ENCODE measurements around the gene CYP3A7. TPM values are rescaled to one million over a fixed set of nuclear protein-coding genes. Genes with fewer than 3 reads are reported as not detected.

CYP3A7 gene
- total RNA-seq, 1 experiment from 2014 or later, result not detected

GRCh38 chr7:99733448-99733847 is 1.5 kb downstream of the CYP3A7 start:
- Histone ChIP-seq H4K20me1 (ENCODE audit: low read length) (no peaks in the 10 kb centered on the region), H3K4me3 (ENCODE audit: low read length) (no peak overlapping the region), H3K27me3 (ENCODE audit: low read length) (no peaks in the 10 kb centered on the region), H3K27ac (ENCODE audit: low read length) (no peak overlapping the region), H3K79me2 (ENCODE audit: low read length) (no peaks in the 10 kb centered on the region), H3K9me3 (ENCODE audit: low read length) (no peaks in the 10 kb centered on the region), H3K36me3 (ENCODE audit: low read depth, low read length) (no peaks in the 10 kb centered on the region), H3F3A (ENCODE audit: low read length, unreplicated experiment) (no peaks in the 10 kb centered on the region), H3K9ac (ENCODE audit: low read length) (no peak overlapping the region), H3K4me1 (ENCODE audit: insufficient read depth, low read length) (peaks cover 10% of the 10 kb centered on the region), H3K4me2 (ENCODE audit: low read length) (no peak overlapping the region), H2AFZ (ENCODE audit: low read length) (no peak overlapping the region), H3K9me2 (replicated peaks; ENCODE audit: low read length) (no peaks in the 10 kb centered on the region)
- no TSS peak for BruUV-seq (replicated peaks)
- CTCF ChIA-PET, result no interaction called here
- DNase-seq (no peak), ATAC-seq (0 out of 2 replicates have a peak, but pooled peaks have one; percentile 29)
- TF ChIP-seq EZH2 (IDR thresholded peaks at IDR 0.05; ENCODE audit: low read length, unreplicated experiment), result no peak
- TF ChIP-seq, protein P1, sequence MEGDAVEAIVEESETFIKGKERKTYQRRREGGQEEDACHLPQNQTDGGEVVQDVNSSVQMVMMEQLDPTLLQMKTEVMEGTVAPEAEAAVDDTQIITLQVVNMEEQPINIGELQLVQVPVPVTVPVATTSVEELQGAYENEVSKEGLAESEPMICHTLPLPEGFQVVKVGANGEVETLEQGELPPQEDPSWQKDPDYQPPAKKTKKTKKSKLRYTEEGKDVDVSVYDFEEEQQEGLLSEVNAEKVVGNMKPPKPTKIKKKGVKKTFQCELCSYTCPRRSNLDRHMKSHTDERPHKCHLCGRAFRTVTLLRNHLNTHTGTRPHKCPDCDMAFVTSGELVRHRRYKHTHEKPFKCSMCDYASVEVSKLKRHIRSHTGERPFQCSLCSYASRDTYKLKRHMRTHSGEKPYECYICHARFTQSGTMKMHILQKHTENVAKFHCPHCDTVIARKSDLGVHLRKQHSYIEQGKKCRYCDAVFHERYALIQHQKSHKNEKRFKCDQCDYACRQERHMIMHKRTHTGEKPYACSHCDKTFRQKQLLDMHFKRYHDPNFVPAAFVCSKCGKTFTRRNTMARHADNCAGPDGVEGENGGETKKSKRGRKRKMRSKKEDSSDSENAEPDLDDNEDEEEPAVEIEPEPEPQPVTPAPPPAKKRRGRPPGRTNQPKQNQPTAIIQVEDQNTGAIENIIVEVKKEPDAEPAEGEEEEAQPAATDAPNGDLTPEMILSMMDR (conservative IDR thresholded peaks at IDR 0.05; ENCODE audit: low read depth, low read length), result peak; percentile 38; the same call in 1 of the 2 replicates
- POLR2A ChIA-PET (ENCODE audit: unreplicated experiment), result no interaction called here
- intact Hi-C loops (cut with micrococcal nuclease), result no loop called here

DNA sequence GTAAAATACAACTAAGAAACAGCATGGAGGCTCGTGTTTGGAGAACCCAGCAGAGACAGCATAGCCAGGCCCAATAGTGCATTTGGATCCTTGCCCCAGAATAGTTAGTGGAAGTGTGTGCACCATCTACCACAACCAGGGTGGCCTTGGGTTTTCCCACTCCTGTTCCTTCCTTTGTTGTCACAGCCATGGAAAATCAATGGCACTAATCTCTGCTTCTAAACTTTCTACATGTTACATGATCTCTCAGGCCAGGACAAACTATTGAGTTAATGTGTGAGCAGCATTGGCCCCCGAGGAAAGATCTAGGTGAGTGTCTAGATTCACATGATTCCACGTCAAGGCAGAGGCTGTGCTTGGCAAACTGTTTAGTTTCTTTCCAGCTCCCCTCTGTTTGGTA is 2.0 kb downstream of the CYP3A7 start:
- BruUV-seq (replicated peaks), result no TSS peak
- DNase-seq (no peak), ATAC-seq (no peak)
- CTCF ChIA-PET, result no interaction called here
- intact Hi-C loops (cut with micrococcal nuclease), result no loop called here
- Histone ChIP-seq H2AFZ (ENCODE audit: low read length) (no peak overlapping the region), H3F3A (ENCODE audit: low read length, unreplicated experiment) (no peaks in the 10 kb centered on the region), H3K27me3 (ENCODE audit: low read length) (no peaks in the 10 kb centered on the region), H3K9me3 (ENCODE audit: low read length) (no peaks in the 10 kb centered on the region), H3K9ac (ENCODE audit: low read length) (no peak overlapping the region), H3K4me2 (ENCODE audit: low read length) (no peak overlapping the region), H3K4me1 (ENCODE audit: insufficient read depth, low read length) (peaks cover 10% of the 10 kb centered on the region), H3K27ac (ENCODE audit: low read length) (no peak overlapping the region), H3K9me2 (replicated peaks; ENCODE audit: low read length) (no peaks in the 10 kb centered on the region), H4K20me1 (ENCODE audit: low read length) (no peaks in the 10 kb centered on the region), H3K4me3 (ENCODE audit: low read length) (no peak overlapping the region), H3K36me3 (ENCODE audit: low read depth, low read length) (no peaks in the 10 kb centered on the region), H3K79me2 (ENCODE audit: low read length) (no peaks in the 10 kb centered on the region)
- no peak for TF ChIP-seq EZH2 (IDR thresholded peaks at IDR 0.05; ENCODE audit: low read length, unreplicated experiment)
- no peak for TF ChIP-seq EZH2phosphoT487 (IDR thresholded peaks at IDR 0.05; ENCODE audit: borderline replicate concordance, low read length)
- TF ChIP-seq, protein P1 (conservative IDR thresholded peaks at IDR 0.05; ENCODE audit: low read depth, low read length), result no peak
- POLR2A ChIA-PET (ENCODE audit: unreplicated experiment), result no interaction called here

DNA sequence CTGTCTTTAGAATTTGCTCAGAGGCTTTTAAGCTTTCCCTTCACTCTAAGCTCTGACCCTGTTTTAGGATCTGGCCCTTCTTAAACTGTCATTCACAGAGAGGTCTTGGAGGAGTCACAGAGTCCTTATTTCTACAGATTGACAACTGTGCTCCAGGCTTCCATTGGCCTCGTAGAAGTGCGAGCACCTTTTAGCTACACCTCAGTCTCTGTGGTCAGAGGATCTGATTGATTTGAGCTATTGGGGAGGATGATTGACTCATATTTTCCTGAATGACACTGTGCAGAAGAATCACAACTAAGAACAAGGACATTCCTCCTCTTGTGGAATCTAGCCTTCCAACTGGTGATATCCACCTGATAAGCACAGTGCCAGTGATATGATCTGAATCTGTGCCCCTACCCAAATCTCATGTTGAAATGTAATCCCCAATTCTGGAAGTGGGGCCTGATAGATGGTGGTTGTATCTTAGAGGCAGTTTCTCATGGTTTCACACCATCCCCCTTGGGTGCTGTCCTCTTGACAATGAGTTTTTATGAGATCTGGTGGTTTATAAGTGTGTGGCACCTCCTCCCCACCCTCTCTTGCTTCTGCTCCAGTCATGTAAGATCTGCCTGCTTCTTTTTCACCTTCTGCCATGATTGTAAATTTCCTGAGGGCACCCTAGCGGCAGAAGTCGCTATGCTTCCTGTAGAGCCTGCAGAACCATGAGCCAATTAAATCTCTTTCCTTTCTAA is 3.2 kb downstream of the CYP3A7 start:
- H3K4me3 ChIP-seq (ENCODE audit: low read length), result no peak overlapping the region
- no peaks in the 10 kb centered on the region for H3K79me2 ChIP-seq (ENCODE audit: low read length)
- no peaks in the 10 kb centered on the region for H3K9me3 ChIP-seq (ENCODE audit: low read length)
- TF ChIP-seq EZH2 (IDR thresholded peaks at IDR 0.05; ENCODE audit: low read length, unreplicated experiment) (no peak), EZH2phosphoT487 (IDR thresholded peaks at IDR 0.05; ENCODE audit: borderline replicate concordance, low read length) (no peak)
- TF ChIP-seq, protein P1 (conservative IDR thresholded peaks at IDR 0.05; ENCODE audit: low read depth, low read length), result no peak
- no peaks in the 10 kb centered on the region for H3K36me3 ChIP-seq (ENCODE audit: low read depth, low read length)
- no peak overlapping the region for H3K9ac ChIP-seq (ENCODE audit: low read length)
- H3F3A ChIP-seq (ENCODE audit: low read length, unreplicated experiment), result no peaks in the 10 kb centered on the region
- ChIA-PET POLR2A (ENCODE audit: unreplicated experiment) (no interaction called here), CTCF (no interaction called here)
- H2AFZ ChIP-seq (ENCODE audit: low read length), result no peak overlapping the region
- intact Hi-C loops (cut with micrococcal nuclease), result no loop called here
- ATAC-seq, result no peak
- no peaks in the 10 kb centered on the region for H4K20me1 ChIP-seq (ENCODE audit: low read length)
- no peak overlapping the region for H3K27ac ChIP-seq (ENCODE audit: low read length)
- no peaks in the 10 kb centered on the region for H3K27me3 ChIP-seq (ENCODE audit: low read length)
- no peaks in the 10 kb centered on the region for H3K9me2 ChIP-seq (replicated peaks; ENCODE audit: low read length)
- H3K4me1 ChIP-seq (ENCODE audit: insufficient read depth, low read length), result peaks cover 10% of the 10 kb centered on the region
- no peak overlapping the region for H3K4me2 ChIP-seq (ENCODE audit: low read length)
- no peak for DNase-seq
- BruUV-seq (replicated peaks), result no TSS peak

All from PC-3 (cell line).